Measurements from ENCODE around the gene MSANTD3. TPM values are rescaled to one million over a fixed set of nuclear protein-coding genes. Genes with fewer than 3 reads are reported as not detected.

Gene MSANTD3
- total and polyA plus RNA-seq, 2 of the 4 experiments (the other 2 are of a cell fraction) = 45.5 to 55.9 TPM

- intact Hi-C loops (cut with micrococcal nuclease) (no loop called here), dilution Hi-C loops (cut with HindIII; ENCODE audit: low sequenced_read_pairs, unreplicated experiment) (no loop called here), in situ Hi-C loops (cut with MboI; ENCODE audit: low sequenced_read_pairs) (no loop called here)
- Histone ChIP-seq H3K27ac (ENCODE audit: insufficient read depth, low read length) (no peak overlapping the region), H3K79me1 (ENCODE audit: low read depth in 1 of 2, low read length in 2 of 2) (no peaks in the 10 kb centered on the region), H3K4me2 (ENCODE audit: low read depth, low read length) (no peak overlapping the region), H4K8ac (ENCODE audit: low read depth in 2 of 2, low read length in 2 of 2) (no peak overlapping the region), H3K14ac (replicated peaks; ENCODE audit: low read depth, low read length) (no peak overlapping the region), H2AK9ac (replicated peaks; ENCODE audit: low read depth, low read length, poor library complexity) (no peak overlapping the region), H3K9me1 (ENCODE audit: insufficient read depth, low read length) (no peaks in the 10 kb centered on the region), H2BK15ac (ENCODE audit: low read depth, low read length) (no peak overlapping the region), H3K4me3 (ENCODE audit: insufficient read depth, low read depth, low read length) (no peak overlapping the region), H3K36me3 (ENCODE audit: control insufficient read depth, insufficient read depth, low read length) (no peaks in the 10 kb centered on the region), H3K27me3 (ENCODE audit: control insufficient read depth, insufficient read depth, low read length) (no peaks in the 10 kb centered on the region), H2AK5ac (ENCODE audit: low read depth, low read length) (no peak overlapping the region), H3K4ac (ENCODE audit: low read depth, low read length) (no peak overlapping the region), H4K5ac (ENCODE audit: low read depth, low read length) (no peak overlapping the region), H2AFZ (replicated peaks; ENCODE audit: low read length, poor library complexity) (no peak overlapping the region), H2BK120ac (ENCODE audit: low read depth, low read length) (no peak overlapping the region), H3K56ac (ENCODE audit: extremely low read depth, insufficient read depth, low read length) (no peak overlapping the region), H3K9ac (ENCODE audit: low read depth, low read length) (no peak overlapping the region), H4K20me1 (ENCODE audit: insufficient read depth, low read length) (no peaks in the 10 kb centered on the region), H3K23ac (ENCODE audit: low read depth, low read length) (no peak overlapping the region), H2BK5ac (ENCODE audit: low read depth, low read length, poor library complexity, severe bottlenecking) (no peak overlapping the region), H4K91ac (ENCODE audit: insufficient read depth, low read depth, low read length) (no peak overlapping the region), H2BK20ac (ENCODE audit: low read depth, low read length) (no peak overlapping the region), H3K18ac (ENCODE audit: low read depth, low read length) (no peak overlapping the region), H3K9me3 (ENCODE audit: control insufficient read depth, insufficient read depth, low read length) (no peaks in the 10 kb centered on the region), H3K4me1 (ENCODE audit: control insufficient read depth, insufficient read depth, low read length) (peaks cover 5% of the 10 kb centered on the region)
- POLR2A ChIA-PET (ENCODE audit: unreplicated experiment) = no interaction called here
- no peak for ATAC-seq (ENCODE audit: low read depth)
- DNase-seq = no peak
- CTCF ChIA-PET = no interaction called here
- WGBS, 2 experiments (ENCODE audit: extremely low coverage in 2 of 2, insufficient read length in 1 of 2) = 100% methylated on average over 1 of the region's 3 CpGs; no CpG with 5 or more reads in 1 of the 2 experiments
- no peak for TF ChIP-seq RFX5 (IDR thresholded peaks at IDR 0.05; ENCODE audit: low read depth, low read length)
- TF ChIP-seq CEBPB (IDR thresholded peaks at IDR 0.05; ENCODE audit: low read depth, low read length) = peak; percentile 73
- BruUV-seq (replicated peaks) = no TSS peak
Observed at GRCh38 chr9:100397529-100398266, 29.2 kb upstream of the MSANTD3 start.
